ENCODE data around the gene GPER1. TPM values are rescaled to one million over a fixed set of nuclear protein-coding genes. Genes with fewer than 3 reads are reported as not detected.
"Not testable (repeated sequence)": the region's sequence is repeated elsewhere in the genome, so short reads cannot be mapped to it uniquely, and the experiment has no call there.

GPER1 gene
- total RNA-seq, 1 donor from 2014 or later = 2.7 TPM

- ATAC-seq (ENCODE audit: low read depth) (no peak), DNase-seq (no peak)
- Mint-ChIP-seq H3K27me3 (no peaks in the 10 kb centered on the region), H3K4me1 (peaks cover 55% of the 10 kb centered on the region), H3K27ac (no peak overlapping the region), H3K9me3 (no peaks in the 10 kb centered on the region), H3K36me3 (ENCODE audit: low read depth) (no peaks in the 10 kb centered on the region), H3K4me3 (no peak overlapping the region)
- ChIA-PET CTCF (interaction anchor here (0.7 to 6.2 kb wide), 5 partner anchors 33 to 148 kb away, joined by 3 to 59 read pairs (median 5); no protein-coding TSS in a partner anchor), POLR2A (interaction anchor here (0.6 to 1.5 kb wide), 6 partner anchors 9 to 149 kb away, joined by 3 to 12 read pairs (median 3); no protein-coding TSS in a partner anchor)
- TF ChIP-seq CTCF (IDR thresholded peaks at IDR 0.05) = no peak
- intact Hi-C loops (cut with micrococcal nuclease) = loop anchor here (5.0 to 10.0 kb wide), 4 partner anchors 35 to 537 kb away; no protein-coding TSS in a partner anchor
These were observed 54.2 kb downstream of the GPER1 start for GRCh38 chr7:1142051-1142635.

GRCh38 chr7:1143031-1143430 lies 55.1 kb downstream of the GPER1 start:
- not testable (repeated sequence) for DNase-seq; H3K4me3 Mint-ChIP-seq; H3K27me3 Mint-ChIP-seq; H3K27ac Mint-ChIP-seq; ATAC-seq (ENCODE audit: low read depth); H3K36me3 Mint-ChIP-seq (ENCODE audit: low read depth); H3K9me3 Mint-ChIP-seq
- intact Hi-C loops (cut with micrococcal nuclease) = loop anchor here (5.0 to 10.0 kb wide), 4 partner anchors 34 to 538 kb away; no protein-coding TSS in a partner anchor
- peaks cover 51% of the 10 kb centered on the region for H3K4me1 Mint-ChIP-seq
- ChIA-PET POLR2A (interaction anchor here (1.1 to 1.2 kb wide), 2 partner anchors 48 to 150 kb away, joined by 3 read pairs; no protein-coding TSS in a partner anchor), CTCF (interaction anchor here (0.7 to 6.2 kb wide), 4 partner anchors 32 to 149 kb away, joined by 3 to 59 read pairs (median 8); no protein-coding TSS in a partner anchor)

Other genes with a start within 250 kb of the GPER1 start
- gene GET4, start 211.6 kb upstream of the GPER1 start, total RNA-seq = 40.5 and 41.4 TPM in 2 replicates
- 9.4 and 11.9 TPM in 2 replicates for gene ADAP1, start 133.4 kb upstream of the GPER1 start, total RNA-seq
- gene COX19, start 112.6 kb upstream of the GPER1 start, total RNA-seq = 21.2 and 24.5 TPM in 2 replicates
- gene CYP2W1, start 104.9 kb upstream of the GPER1 start, total RNA-seq = not detected in 2 replicates
- 6.2 and 6.9 TPM in 2 replicates for gene GPR146, start 43.6 kb upstream of the GPER1 start, total RNA-seq
- gene ZFAND2A, start 72.1 kb downstream of the GPER1 start, total RNA-seq = 20.4 and 21.6 TPM in 2 replicates
- not detected in 2 replicates for gene UNCX, start 144.8 kb downstream of the GPER1 start, total RNA-seq

Data from activated B cell treated with CpG ODN at 0.5 μM for 24 hours (primary cell).